ENCODE results near the gene SPTA1. TPM values are rescaled to one million over a fixed set of nuclear protein-coding genes. Genes with fewer than 3 reads are reported as not detected.

SPTA1 gene
- total RNA-seq, 1 donor from 2014 or later: not detected

DNA sequence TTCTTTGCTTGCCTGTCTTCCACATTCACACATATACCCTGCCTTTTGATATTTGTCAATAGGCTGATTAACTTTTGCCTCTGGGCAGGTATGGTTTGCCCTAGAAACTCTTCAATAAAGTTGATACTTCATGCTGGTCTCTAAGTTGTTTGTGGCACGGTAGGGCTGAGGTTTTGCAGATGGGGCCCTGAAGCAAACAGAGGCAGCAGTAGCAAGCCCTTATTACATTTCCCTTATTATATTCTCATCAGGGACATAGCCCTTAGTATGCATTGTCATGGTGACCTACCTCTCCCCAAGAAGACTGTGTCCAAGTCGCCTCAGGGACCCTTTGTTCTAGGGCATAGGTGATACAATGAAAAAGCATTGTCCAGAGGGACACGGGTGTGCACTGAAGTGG, 116.0 kb downstream of the SPTA1 start, which contains the start of gene OR6P1:
OR6P1 (minus strand) TSS at position 101 of the 400 bp plus-strand sequence. CDS start 6,976 bp downstream, outside the sequence.
- Mint-ChIP-seq H3K4me1 (ENCODE audit: low read depth) (no peaks in the 10 kb centered on the region), H3K9me3 (ENCODE audit: low read depth) (no peaks in the 10 kb centered on the region), H3K36me3 (ENCODE audit: low read depth) (no peaks in the 10 kb centered on the region), H3K27me3 (ENCODE audit: low read depth) (peaks cover 3% of the 10 kb centered on the region), H3K27ac (ENCODE audit: unreplicated experiment) (no peak within 1 kb of the TSS), H3K4me3 (ENCODE audit: unreplicated experiment) (no peak within 1 kb of the TSS)
- TF ChIP-seq, protein P1, sequence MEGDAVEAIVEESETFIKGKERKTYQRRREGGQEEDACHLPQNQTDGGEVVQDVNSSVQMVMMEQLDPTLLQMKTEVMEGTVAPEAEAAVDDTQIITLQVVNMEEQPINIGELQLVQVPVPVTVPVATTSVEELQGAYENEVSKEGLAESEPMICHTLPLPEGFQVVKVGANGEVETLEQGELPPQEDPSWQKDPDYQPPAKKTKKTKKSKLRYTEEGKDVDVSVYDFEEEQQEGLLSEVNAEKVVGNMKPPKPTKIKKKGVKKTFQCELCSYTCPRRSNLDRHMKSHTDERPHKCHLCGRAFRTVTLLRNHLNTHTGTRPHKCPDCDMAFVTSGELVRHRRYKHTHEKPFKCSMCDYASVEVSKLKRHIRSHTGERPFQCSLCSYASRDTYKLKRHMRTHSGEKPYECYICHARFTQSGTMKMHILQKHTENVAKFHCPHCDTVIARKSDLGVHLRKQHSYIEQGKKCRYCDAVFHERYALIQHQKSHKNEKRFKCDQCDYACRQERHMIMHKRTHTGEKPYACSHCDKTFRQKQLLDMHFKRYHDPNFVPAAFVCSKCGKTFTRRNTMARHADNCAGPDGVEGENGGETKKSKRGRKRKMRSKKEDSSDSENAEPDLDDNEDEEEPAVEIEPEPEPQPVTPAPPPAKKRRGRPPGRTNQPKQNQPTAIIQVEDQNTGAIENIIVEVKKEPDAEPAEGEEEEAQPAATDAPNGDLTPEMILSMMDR (IDR thresholded peaks at IDR 0.05): no peak
- no peak for DNase-seq (ENCODE audit: low spot score)

- H3K4me1 Mint-ChIP-seq (ENCODE audit: low read depth): no peaks in the 10 kb centered on the region
- peaks cover 3% of the 10 kb centered on the region for H3K9me3 Mint-ChIP-seq (ENCODE audit: low read depth)
- TF ChIP-seq, protein P1 (IDR thresholded peaks at IDR 0.05): no peak
- H3K27ac Mint-ChIP-seq (ENCODE audit: unreplicated experiment): no peak overlapping the region
- peaks cover 2% of the 10 kb centered on the region for H3K27me3 Mint-ChIP-seq (ENCODE audit: low read depth)
- no peak overlapping the region for H3K4me3 Mint-ChIP-seq (ENCODE audit: unreplicated experiment)
- no peaks in the 10 kb centered on the region for H3K36me3 Mint-ChIP-seq (ENCODE audit: low read depth)
- no peak for DNase-seq (ENCODE audit: low spot score)
These were observed 121.9 kb downstream of the SPTA1 start for GRCh38 chr1:158564608-158565007.

- Mint-ChIP-seq H3K4me3 (ENCODE audit: unreplicated experiment) (no peak overlapping the region), H3K27ac (ENCODE audit: unreplicated experiment) (no peak overlapping the region), H3K27me3 (ENCODE audit: low read depth) (peaks cover 2% of the 10 kb centered on the region), H3K9me3 (ENCODE audit: low read depth) (peaks cover 3% of the 10 kb centered on the region), H3K4me1 (ENCODE audit: low read depth) (no peaks in the 10 kb centered on the region), H3K36me3 (ENCODE audit: low read depth) (no peaks in the 10 kb centered on the region)
- TF ChIP-seq, protein P1 (IDR thresholded peaks at IDR 0.05): no peak
- DNase-seq (ENCODE audit: low spot score): no peak
These were observed 122.7 kb downstream of the SPTA1 start for GRCh38 chr1:158563853-158564252.

Other genes with a start within 250 kb of the SPTA1 start
- not detected in 3 replicates for gene OR10K1, start 224.9 kb downstream of the SPTA1 start, total RNA-seq
- gene OR10R2, start 214.5 kb downstream of the SPTA1 start, total RNA-seq: not detected in 3 replicates
- gene OR6Y1, start 132.3 kb downstream of the SPTA1 start, total RNA-seq: not detected in 3 replicates
- not detected in 3 replicates for gene OR6P1, start 116.1 kb downstream of the SPTA1 start, total RNA-seq
- not detected in 3 replicates for gene OR10X1, start 106.8 kb downstream of the SPTA1 start, total RNA-seq
- gene OR10Z1, start 81.4 kb downstream of the SPTA1 start, total RNA-seq: not detected in 3 replicates
- not detected in 3 replicates for gene OR6K2, start 13.9 kb upstream of the SPTA1 start, total RNA-seq
- gene OR6K3, start 34.0 kb upstream of the SPTA1 start, total RNA-seq: not detected in 3 replicates
- not detected in 3 replicates for gene OR6K6, start 68.0 kb upstream of the SPTA1 start, total RNA-seq
- not detected in 3 replicates for gene OR6N1, start 85.5 kb upstream of the SPTA1 start, total RNA-seq
- not detected in 3 replicates for gene OR6N2, start 94.5 kb upstream of the SPTA1 start, total RNA-seq
- gene MNDA, start 144.6 kb upstream of the SPTA1 start, total RNA-seq: not detected in 3 replicates
- not detected in 3 replicates for gene PYHIN1, start 244.8 kb upstream of the SPTA1 start, total RNA-seq